Tibial nerve (tissue), 4 donors: ENCODE results near the gene EYA2.

Experiments used
- CTCF ChIP-seq, 5 experiments: fragments of 200-600 bp in 3 of 5; fragments of 450-650 bp in 2 of 5; sonication (generic) in 3 of 5; IDR thresholded peaks; one replicate each; pipeline ENCODE4 v1.5.1; 2016 to 2019; ENCODE audit warnings: antibody characterized with exemption in 5 of 5, mild to moderate bottlenecking in 3 of 5, moderate library complexity in 2 of 5
- EP300 ChIP-seq, 2 donors: sonication (generic); formaldehyde crosslinking; IDR thresholded peaks; one replicate each; pipeline ENCODE4 v1.6.1; 2017; ENCODE audit warnings: antibody characterized with exemption in 2 of 2, mild to moderate bottlenecking in 1 of 2
- POLR2A ChIP-seq, 2 donors: fragments of 450-650 bp; IDR thresholded peaks; one replicate each; pipeline ENCODE4 v1.6.1; 2017; ENCODE audit warnings: antibody characterized with exemption in 2 of 2, mild to moderate bottlenecking in 2 of 2, moderate library complexity in 2 of 2

GRCh38 chr20:47055699-47056369, 161.2 kb downstream of the EYA2 start:
- TF ChIP-seq POLR2A (IDR thresholded peaks at IDR 0.05) (no peak), CTCF (IDR thresholded peaks at IDR 0.05) (no peak), EP300 (IDR thresholded peaks at IDR 0.05) (peak in 1 of 2 donors; percentile 43)
